HepG2 (cell line): ENCODE measurements around the gene CCDC54.

Experiments used
- HNF4G ChIP-seq, 2 experiments: sonication (generic) in 1 of 2; formaldehyde crosslinking in 1 of 2; IDR thresholded peaks; 2 replicates each; pipeline versions ENCODE4 v1.4.0 to v1.6.1; 2011 to 2020; ENCODE audit warnings: borderline replicate concordance in 2 of 2, low read depth in 2 of 2, mild to moderate bottlenecking in 2 of 2, low read length in 1 of 2, missing genetic modification reagents in 1 of 2, moderate library complexity in 1 of 2
- TF ChIP-seq, protein P1 (sequence below): sonication (generic); formaldehyde crosslinking; IDR thresholded peaks from 2 replicates; pipeline ENCODE4 v1.4.0; 2020; ENCODE audit warnings: missing genetic modification reagents, borderline replicate concordance

GRCh38 chr3:107411056-107411455 lies 33.8 kb downstream of the CCDC54 start:
- no peak for TF ChIP-seq HNF4G (IDR thresholded peaks at IDR 0.05; ENCODE audit: borderline replicate concordance, low read depth, low read length)
- TF ChIP-seq HNF4G (CRISPR knock-in tag; IDR thresholded peaks at IDR 0.05; ENCODE audit: borderline replicate concordance, low read depth), result no peak
- TF ChIP-seq, protein P1, sequence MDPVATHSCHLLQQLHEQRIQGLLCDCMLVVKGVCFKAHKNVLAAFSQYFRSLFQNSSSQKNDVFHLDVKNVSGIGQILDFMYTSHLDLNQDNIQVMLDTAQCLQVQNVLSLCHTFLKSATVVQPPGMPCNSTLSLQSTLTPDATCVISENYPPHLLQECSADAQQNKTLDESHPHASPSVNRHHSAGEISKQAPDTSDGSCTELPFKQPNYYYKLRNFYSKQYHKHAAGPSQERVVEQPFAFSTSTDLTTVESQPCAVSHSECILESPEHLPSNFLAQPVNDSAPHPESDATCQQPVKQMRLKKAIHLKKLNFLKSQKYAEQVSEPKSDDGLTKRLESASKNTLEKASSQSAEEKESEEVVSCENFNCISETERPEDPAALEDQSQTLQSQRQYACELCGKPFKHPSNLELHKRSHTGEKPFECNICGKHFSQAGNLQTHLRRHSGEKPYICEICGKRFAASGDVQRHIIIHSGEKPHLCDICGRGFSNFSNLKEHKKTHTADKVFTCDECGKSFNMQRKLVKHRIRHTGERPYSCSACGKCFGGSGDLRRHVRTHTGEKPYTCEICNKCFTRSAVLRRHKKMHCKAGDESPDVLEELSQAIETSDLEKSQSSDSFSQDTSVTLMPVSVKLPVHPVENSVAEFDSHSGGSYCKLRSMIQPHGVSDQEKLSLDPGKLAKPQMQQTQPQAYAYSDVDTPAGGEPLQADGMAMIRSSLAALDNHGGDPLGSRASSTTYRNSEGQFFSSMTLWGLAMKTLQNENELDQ (CRISPR knock-in tag), result no peak
